SK-N-SH (cell line): ENCODE measurements around the gene CALCOCO1.

Experiments
- EP300 ChIP-seq, 2 experiments: IDR thresholded peaks; 2 replicates each; pipeline versions ENCODE4 v1.4.0 to v1.6.1; 2012; ENCODE audit warnings: borderline replicate concordance in 1 of 2, low read depth in 1 of 2, low read length in 1 of 2
- EZH2phosphoT487 ChIP-seq: fragments of 200-600 bp; sonication (generic); IDR thresholded peaks from 2 replicates; pipeline ENCODE4 v1.6.1; 2017; ENCODE audit warnings: low read depth, mixed run types, mild to moderate bottlenecking, antibody characterized with exemption, moderate library complexity, borderline replicate concordance
- FOXJ3 ChIP-seq: sonication (generic); formaldehyde crosslinking; IDR thresholded peaks from 2 replicates; pipeline ENCODE4 v1.5.1; 2020; ENCODE audit warnings: mild to moderate bottlenecking, missing genetic modification reagents
- GABPA ChIP-seq: IDR thresholded peaks from 2 replicates; pipeline ENCODE4 v1.4.0; 2012; ENCODE audit warnings: low read depth, mild to moderate bottlenecking
- GATA2 ChIP-seq: sonication (generic); formaldehyde crosslinking; IDR thresholded peaks from 2 replicates; pipeline ENCODE4 v1.5.0; 2020; ENCODE audit warnings: mild to moderate bottlenecking, missing genetic modification reagents
- RFX5 ChIP-seq: IDR thresholded peaks from 2 replicates; pipeline ENCODE4 v1.6.1; 2012; ENCODE audit warnings: mild to moderate bottlenecking, improper control_type of control experiment, low read length
- SIN3A ChIP-seq: IDR thresholded peaks from 2 replicates; pipeline ENCODE4 v1.6.1; 2012; ENCODE audit warnings: low read depth, mild to moderate bottlenecking, low read length, moderate library complexity, borderline replicate concordance
- SMC3 ChIP-seq: IDR thresholded peaks from 2 replicates; pipeline ENCODE4 v1.6.1; 2012; ENCODE audit warnings: low read depth, low read length, improper control_type of control experiment
- TF ChIP-seq, protein P1 (sequence below): fragments of 200-600 bp; sonication (generic); IDR thresholded peaks from 2 replicates; pipeline ENCODE4 v1.6.1; 2017; ENCODE audit warnings: antibody characterized with exemption, mild to moderate bottlenecking, moderate library complexity

GRCh38 chr12:53660041-53660440, 67.2 kb downstream of the CALCOCO1 start:
- no peak for TF ChIP-seq RFX5
- TF ChIP-seq, protein P1, sequence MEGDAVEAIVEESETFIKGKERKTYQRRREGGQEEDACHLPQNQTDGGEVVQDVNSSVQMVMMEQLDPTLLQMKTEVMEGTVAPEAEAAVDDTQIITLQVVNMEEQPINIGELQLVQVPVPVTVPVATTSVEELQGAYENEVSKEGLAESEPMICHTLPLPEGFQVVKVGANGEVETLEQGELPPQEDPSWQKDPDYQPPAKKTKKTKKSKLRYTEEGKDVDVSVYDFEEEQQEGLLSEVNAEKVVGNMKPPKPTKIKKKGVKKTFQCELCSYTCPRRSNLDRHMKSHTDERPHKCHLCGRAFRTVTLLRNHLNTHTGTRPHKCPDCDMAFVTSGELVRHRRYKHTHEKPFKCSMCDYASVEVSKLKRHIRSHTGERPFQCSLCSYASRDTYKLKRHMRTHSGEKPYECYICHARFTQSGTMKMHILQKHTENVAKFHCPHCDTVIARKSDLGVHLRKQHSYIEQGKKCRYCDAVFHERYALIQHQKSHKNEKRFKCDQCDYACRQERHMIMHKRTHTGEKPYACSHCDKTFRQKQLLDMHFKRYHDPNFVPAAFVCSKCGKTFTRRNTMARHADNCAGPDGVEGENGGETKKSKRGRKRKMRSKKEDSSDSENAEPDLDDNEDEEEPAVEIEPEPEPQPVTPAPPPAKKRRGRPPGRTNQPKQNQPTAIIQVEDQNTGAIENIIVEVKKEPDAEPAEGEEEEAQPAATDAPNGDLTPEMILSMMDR: no peak
- TF ChIP-seq GATA2 (CRISPR knock-in tag): no peak
- TF ChIP-seq SMC3: no peak
- TF ChIP-seq EP300 (IDR thresholded peaks at IDR 0.05; ENCODE audit: borderline replicate concordance in 1 of 2, low read depth in 1 of 2, low read length in 1 of 2): no peak
- no peak for TF ChIP-seq FOXJ3
- TF ChIP-seq EZH2phosphoT487: no peak
- no peak for TF ChIP-seq SIN3A
- TF ChIP-seq GABPA: no peak
